ENCODE measurements around the gene AOX1. TPM values are rescaled to one million over a fixed set of nuclear protein-coding genes. Genes with fewer than 3 reads are reported as not detected.
A peak's percentile ranks its signal among the peaks of the same experiment; 100 is the strongest.
"Not testable (repeated sequence)": the region's sequence is repeated elsewhere in the genome, so short reads cannot be mapped to it uniquely, and the experiment has no call there.

AOX1 gene
- total and polyA plus RNA-seq, 8 donors, result 17.8 to 181 (median 120) TPM

DNA sequence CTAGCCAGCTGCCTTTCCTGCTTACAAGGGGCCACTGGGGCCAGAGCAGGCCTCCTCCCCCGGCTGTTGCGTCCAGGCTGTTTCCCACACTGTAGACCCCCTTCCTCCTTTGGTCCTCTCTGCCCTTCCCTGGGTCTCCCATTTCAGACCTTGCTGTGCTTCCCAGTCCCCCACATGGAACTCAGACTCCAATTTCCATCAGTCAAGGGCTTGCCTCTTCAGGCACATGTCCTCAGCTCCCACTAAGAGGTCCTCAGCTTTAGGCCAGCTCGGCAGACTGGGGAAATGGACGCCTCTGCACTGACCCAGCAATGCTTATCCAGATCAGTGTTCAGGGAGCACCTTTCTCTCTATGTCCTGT lies 127.9 kb downstream of the AOX1 start:
- intact Hi-C loops (cut with DNase I), result loop anchor here in 1 of 3 donors (5.0 kb wide), 1 partner anchor 99 kb away; the partner anchor contains the start of gene BZW1
- FAIRE-seq, result no peak
- no peaks in the 10 kb centered on the region for H3K27me3 ChIP-seq
- ATAC-seq, result peak in 2 of 4 donors; percentile 8
- TF ChIP-seq, protein P1, sequence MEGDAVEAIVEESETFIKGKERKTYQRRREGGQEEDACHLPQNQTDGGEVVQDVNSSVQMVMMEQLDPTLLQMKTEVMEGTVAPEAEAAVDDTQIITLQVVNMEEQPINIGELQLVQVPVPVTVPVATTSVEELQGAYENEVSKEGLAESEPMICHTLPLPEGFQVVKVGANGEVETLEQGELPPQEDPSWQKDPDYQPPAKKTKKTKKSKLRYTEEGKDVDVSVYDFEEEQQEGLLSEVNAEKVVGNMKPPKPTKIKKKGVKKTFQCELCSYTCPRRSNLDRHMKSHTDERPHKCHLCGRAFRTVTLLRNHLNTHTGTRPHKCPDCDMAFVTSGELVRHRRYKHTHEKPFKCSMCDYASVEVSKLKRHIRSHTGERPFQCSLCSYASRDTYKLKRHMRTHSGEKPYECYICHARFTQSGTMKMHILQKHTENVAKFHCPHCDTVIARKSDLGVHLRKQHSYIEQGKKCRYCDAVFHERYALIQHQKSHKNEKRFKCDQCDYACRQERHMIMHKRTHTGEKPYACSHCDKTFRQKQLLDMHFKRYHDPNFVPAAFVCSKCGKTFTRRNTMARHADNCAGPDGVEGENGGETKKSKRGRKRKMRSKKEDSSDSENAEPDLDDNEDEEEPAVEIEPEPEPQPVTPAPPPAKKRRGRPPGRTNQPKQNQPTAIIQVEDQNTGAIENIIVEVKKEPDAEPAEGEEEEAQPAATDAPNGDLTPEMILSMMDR (IDR thresholded peaks at IDR 0.05), result no peak
- H3K36me3 ChIP-seq, result no peaks in the 10 kb centered on the region
- no peaks in the 10 kb centered on the region for H3K9me3 ChIP-seq
- peak in 1 of 6 donors; percentile 17 for DNase-seq
- H3K4me3 ChIP-seq, result no peak overlapping the region
- H3K27ac ChIP-seq, result peak overlapping the region in 3 of 4 donors; percentile 51 to 64 (median 57)
- H3K4me1 ChIP-seq, result peaks cover 0 to 4% (median 3%) of the 10 kb centered on the region in 3 donors
- 88 to 91% methylated on average over 4 of the region's 4 CpGs for WGBS, 2 donors

DNA sequence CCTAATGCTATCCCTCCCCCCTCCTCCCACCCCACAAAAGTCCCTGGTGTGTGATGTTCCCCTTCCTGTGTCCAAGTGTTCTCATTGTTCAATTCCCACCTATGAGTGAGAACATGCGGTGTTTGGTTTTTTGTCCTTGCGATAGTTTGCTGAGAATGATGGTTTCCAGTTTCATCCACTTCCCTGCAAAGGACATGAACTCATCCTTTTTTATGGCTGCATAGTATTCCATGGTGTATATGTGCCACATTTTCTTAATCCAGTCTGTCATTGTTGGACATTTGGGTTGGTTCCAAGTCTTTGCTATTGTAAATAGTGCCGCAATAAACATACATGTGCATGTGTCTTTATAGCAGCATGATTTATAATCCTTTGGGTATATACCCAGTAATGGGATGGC lies 129.2 kb downstream of the AOX1 start:
- H3K27ac ChIP-seq; H3K36me3 ChIP-seq; H3K27me3 ChIP-seq; H3K4me1 ChIP-seq; intact Hi-C loops (cut with DNase I); ATAC-seq; H3K4me3 ChIP-seq; H3K9me3 ChIP-seq; DNase-seq; FAIRE-seq: not testable (repeated sequence)
- 97 to 100% methylated on average over 2 to 3 of the region's 3 CpGs for WGBS, 2 donors

DNA sequence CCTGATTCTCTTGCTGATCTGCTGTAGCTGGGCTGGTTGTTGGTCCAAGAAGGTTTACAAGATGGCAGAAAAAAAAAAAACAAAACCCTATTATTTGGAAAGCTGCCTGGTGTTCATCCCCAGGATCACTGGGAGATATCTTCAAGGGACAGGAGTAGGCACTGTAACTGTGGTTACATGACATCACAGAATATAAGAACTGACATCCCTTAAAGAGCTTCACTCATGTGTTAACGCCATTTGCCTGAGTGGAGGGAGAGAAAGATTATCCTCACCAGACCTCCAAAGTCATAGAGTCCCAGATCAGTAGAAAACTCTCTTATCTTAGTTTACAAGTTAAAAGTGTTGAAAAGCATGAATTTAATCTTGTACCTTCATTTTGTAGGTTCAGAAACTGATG lies 130.6 kb downstream of the AOX1 start:
- TF ChIP-seq, protein P1 (IDR thresholded peaks at IDR 0.05), result no peak
- intact Hi-C loops (cut with DNase I), result no loop called here
- no peak for FAIRE-seq

More for the DNA sequence above, 130.6 kb downstream of the AOX1 start:
- no peaks in the 10 kb centered on the region for H3K36me3 ChIP-seq
- H3K4me3 ChIP-seq, result no peak overlapping the region
- no peak overlapping the region for H3K27ac ChIP-seq
- H3K9me3 ChIP-seq, result no peaks in the 10 kb centered on the region
- H3K4me1 ChIP-seq, result peaks cover 0 to 4% (median 3%) of the 10 kb centered on the region in 3 donors
- WGBS, 2 donors, result 74 to 88% methylated on average over 1 of the region's 1 CpG
- H3K27me3 ChIP-seq, result no peaks in the 10 kb centered on the region
- DNase-seq (no peak), ATAC-seq (no peak)

Other genes starting within 250 kb of the AOX1 start
- gene KCTD18, start 75.9 kb upstream of the AOX1 start, total RNA-seq, result 10 to 100 TPM in 3 of 6 donors, 1 to 10 TPM in 3; 8.9 to 13.5 (median 10.3) TPM
- gene KCTD18, start 75.9 kb upstream of the AOX1 start, polyA plus RNA-seq, result 1 to 10 TPM; 5.0 to 8.1 TPM
- gene SGO2, start 59.8 kb upstream of the AOX1 start, total RNA-seq, result under 1 TPM; 0.38 to 0.83 (median 0.65) TPM
- gene SGO2, start 59.8 kb upstream of the AOX1 start, polyA plus RNA-seq, result under 1 TPM; 0.27 to 0.49 TPM
- 10 to 100 TPM; 35.6 to 85.7 (median 60.1) TPM for gene BZW1, start 225.9 kb downstream of the AOX1 start, total RNA-seq
- 10 to 100 TPM in 1 of 2 donors, 1 to 10 TPM in 1; 9.7 to 33.3 TPM for gene BZW1, start 225.9 kb downstream of the AOX1 start, polyA plus RNA-seq

Measured in pancreas (tissue), 10 donors.